ENCODE results near the gene HNRNPC. TPM values are rescaled to one million over a fixed set of nuclear protein-coding genes. Genes with fewer than 3 reads are reported as not detected.

Gene HNRNPC
- total RNA-seq, 1 donor from 2014 or later: 601 TPM

DNA sequence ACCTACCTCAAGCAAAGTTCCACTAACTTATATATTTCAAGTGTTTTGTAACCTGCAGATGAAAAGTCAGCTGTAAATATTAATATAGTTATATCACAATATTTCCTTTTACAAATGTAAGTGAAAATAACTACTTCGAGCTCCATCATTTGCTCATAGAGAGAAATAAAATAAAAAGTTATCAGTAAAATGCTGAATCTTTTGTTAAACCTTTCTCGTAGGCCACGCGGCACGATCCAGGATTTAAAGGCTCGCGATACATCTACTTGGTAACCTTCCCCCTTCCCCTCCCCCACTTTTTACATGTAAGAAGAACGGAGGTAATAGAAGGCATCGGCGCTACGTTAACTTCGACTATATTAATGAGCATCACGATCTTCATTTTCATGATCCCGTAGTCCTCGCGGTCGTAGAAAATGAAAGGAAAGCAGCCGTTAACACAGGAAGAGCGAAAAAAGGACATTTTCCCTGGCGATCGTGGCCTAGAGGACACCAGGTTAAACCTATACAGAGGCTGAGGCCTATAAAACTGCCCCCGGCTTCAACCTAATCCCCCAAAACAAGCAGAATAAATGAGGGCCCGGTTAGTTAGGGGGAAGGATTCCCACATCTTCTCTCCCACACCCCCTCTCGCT, 508 bp downstream of the HNRNPC start:
- DNase-seq (ENCODE audit: low spot score): peak; percentile 19
- peaks cover 35% of the 10 kb centered on the region for H3K4me1 Mint-ChIP-seq (ENCODE audit: unreplicated experiment)
- H3K27ac Mint-ChIP-seq (ENCODE audit: unreplicated experiment): peak overlapping the region; percentile 100

DNA sequence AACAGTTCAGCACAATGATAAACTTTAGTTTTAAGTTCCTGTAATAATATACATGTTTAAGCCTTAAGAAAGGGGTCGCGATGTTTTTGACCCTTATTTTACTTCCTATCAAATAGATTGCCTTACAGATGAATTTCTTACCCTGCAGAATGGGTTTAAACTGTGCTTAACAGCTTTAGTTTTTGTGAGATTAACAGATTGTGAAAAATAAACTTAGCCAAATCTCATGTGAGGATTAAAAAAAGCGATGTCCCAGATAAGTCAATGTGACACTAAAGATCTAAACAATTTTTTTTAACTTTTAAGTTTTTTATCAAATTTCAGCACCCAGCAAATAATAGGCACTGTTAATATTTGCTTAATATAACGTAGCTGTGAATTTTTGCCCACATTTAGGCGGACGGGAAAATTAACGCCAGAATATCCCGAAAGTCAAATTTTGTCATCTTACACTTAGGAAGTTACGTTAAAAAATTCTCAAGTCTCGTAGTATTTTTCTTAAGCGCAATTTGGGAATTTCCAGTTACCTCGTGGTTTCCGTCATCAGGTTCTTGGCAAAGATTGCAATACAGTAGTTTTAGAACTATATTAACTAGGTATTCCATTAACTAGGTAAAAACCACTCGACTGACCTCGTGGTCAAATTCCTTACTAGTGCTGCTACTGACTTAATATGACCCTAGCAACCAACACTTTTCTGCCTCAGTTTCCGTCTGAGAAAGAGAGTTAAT, 1.2 kb downstream of the HNRNPC start:
- Mint-ChIP-seq H3K9me3 (ENCODE audit: unreplicated experiment) (no peaks in the 10 kb centered on the region), H3K4me1 (ENCODE audit: unreplicated experiment) (peaks cover 42% of the 10 kb centered on the region), H3K27me3 (ENCODE audit: unreplicated experiment) (peaks cover 22% of the 10 kb centered on the region), H3K4me3 (ENCODE audit: unreplicated experiment) (peak overlapping the region; percentile 100), H3K36me3 (ENCODE audit: low read depth, unreplicated experiment) (peaks cover 21% of the 10 kb centered on the region), H3K27ac (ENCODE audit: unreplicated experiment) (peak overlapping the region; percentile 100)
- no peak for DNase-seq (ENCODE audit: low spot score)
- no peak for TF ChIP-seq CTCF (IDR thresholded peaks at IDR 0.05; ENCODE audit: unreplicated experiment)

More for the DNA sequence above, 508 bp downstream of the HNRNPC start:
- Mint-ChIP-seq H3K9me3 (ENCODE audit: unreplicated experiment) (no peaks in the 10 kb centered on the region), H3K36me3 (ENCODE audit: low read depth, unreplicated experiment) (peaks cover 21% of the 10 kb centered on the region), H3K27me3 (ENCODE audit: unreplicated experiment) (peaks cover 24% of the 10 kb centered on the region), H3K4me3 (ENCODE audit: unreplicated experiment) (peak overlapping the region; percentile 100)
- TF ChIP-seq CTCF (IDR thresholded peaks at IDR 0.05; ENCODE audit: unreplicated experiment): no peak

DNA sequence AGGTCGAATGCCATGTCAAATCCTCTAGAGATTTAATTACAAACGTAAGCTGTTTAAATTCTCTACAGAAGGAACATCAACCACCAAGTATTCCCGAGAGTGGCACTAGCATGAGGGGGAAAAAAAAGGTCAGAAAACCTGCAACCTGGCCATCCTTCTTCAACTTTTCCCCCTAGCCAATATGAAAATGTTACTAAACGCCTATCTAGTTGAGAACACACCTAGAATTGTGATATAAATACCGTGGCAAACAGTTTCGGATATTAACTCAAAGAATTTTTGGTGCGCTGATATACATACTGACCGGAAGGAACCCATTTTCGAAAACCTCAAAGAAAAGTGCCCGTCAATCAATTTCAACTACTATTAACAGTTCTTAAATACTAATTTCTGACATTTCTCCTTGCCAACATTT, 1.8 kb downstream of the HNRNPC start:
- Mint-ChIP-seq H3K4me3 (ENCODE audit: unreplicated experiment) (peak overlapping the region; percentile 100), H3K9me3 (ENCODE audit: unreplicated experiment) (no peaks in the 10 kb centered on the region), H3K27me3 (ENCODE audit: unreplicated experiment) (peaks cover 22% of the 10 kb centered on the region), H3K27ac (ENCODE audit: unreplicated experiment) (peak overlapping the region; percentile 81), H3K4me1 (ENCODE audit: unreplicated experiment) (peaks cover 47% of the 10 kb centered on the region), H3K36me3 (ENCODE audit: low read depth, unreplicated experiment) (peaks cover 24% of the 10 kb centered on the region)
- no peak for DNase-seq (ENCODE audit: low spot score)
- no peak for TF ChIP-seq CTCF (IDR thresholded peaks at IDR 0.05; ENCODE audit: unreplicated experiment)

- no peak for DNase-seq (ENCODE audit: low spot score)
- H3K27me3 Mint-ChIP-seq (ENCODE audit: unreplicated experiment): peaks cover 13% of the 10 kb centered on the region
- H3K36me3 Mint-ChIP-seq (ENCODE audit: low read depth, unreplicated experiment): peaks cover 41% of the 10 kb centered on the region
- H3K9me3 Mint-ChIP-seq (ENCODE audit: unreplicated experiment): no peaks in the 10 kb centered on the region
- no peak for TF ChIP-seq CTCF (IDR thresholded peaks at IDR 0.05; ENCODE audit: unreplicated experiment)
- no peak overlapping the region for H3K27ac Mint-ChIP-seq (ENCODE audit: unreplicated experiment)
- peaks cover 55% of the 10 kb centered on the region for H3K4me1 Mint-ChIP-seq (ENCODE audit: unreplicated experiment)
- peak overlapping the region; percentile 31 for H3K4me3 Mint-ChIP-seq (ENCODE audit: unreplicated experiment)
Observed at GRCh38 chr14:21264025-21264801, 5.0 kb downstream of the HNRNPC start.

Data from endothelial cell (in vitro differentiated cells).